Measurements from ENCODE around the gene THAP6.

Gene THAP6

GRCh38 chr4:75561789-75562188 lies 47.5 kb downstream of the THAP6 start:
- TF ChIP-seq CTCF (IDR thresholded peaks at IDR 0.05; ENCODE audit: low read depth, low read length) = no peak
- DNase-seq (ENCODE audit: extremely low read depth, low read depth) = no peak

DNA sequence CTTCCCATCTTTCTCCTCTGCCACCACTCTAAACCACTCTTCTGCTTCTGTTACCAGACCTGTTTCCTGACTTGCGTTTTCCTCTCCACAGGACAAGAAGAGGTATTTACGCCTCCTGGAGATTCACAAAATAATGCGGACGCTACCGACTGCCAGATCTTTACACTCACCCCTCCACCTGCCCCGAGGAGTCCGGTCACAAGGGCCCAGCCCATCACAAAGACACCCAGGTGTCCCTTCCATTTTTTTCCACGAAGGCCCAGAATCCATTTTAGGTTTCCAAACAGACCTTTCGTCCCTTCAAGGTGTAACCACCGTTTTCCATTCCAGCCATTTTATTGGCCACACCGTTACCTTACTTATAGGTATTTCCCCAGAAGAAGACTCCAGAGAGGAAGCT lies 49.8 kb downstream of the THAP6 start:
- TF ChIP-seq CTCF (IDR thresholded peaks at IDR 0.05; ENCODE audit: low read depth, low read length) = no peak
- no peak for DNase-seq (ENCODE audit: extremely low read depth, low read depth)

- no peak for DNase-seq (ENCODE audit: extremely low read depth, low read depth)
- no peak for TF ChIP-seq CTCF (IDR thresholded peaks at IDR 0.05; ENCODE audit: low read depth, low read length)
Observed at GRCh38 chr4:75565481-75565880, 51.2 kb downstream of the THAP6 start.

DNA sequence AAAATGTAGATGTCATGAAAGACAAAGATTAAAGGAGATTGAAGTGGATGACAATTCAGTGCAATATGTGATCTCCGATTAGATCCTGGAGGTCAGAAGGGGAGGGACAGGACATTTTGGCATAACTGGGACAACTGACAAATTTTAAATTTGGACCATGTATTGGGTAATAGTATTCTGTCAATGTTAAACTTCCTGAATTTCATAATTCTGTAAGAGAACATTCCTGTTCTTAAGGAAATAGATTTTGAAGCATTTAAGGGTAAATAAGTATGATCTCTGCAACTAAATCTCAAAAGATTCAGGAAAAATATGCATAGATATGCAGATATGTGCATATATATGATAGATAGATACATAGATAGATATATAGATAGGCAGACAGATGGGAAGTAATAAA lies 52.6 kb downstream of the THAP6 start:
- DNase-seq (ENCODE audit: extremely low read depth, low read depth) = no peak
- no peak for TF ChIP-seq CTCF (IDR thresholded peaks at IDR 0.05; ENCODE audit: low read depth, low read length)

DNA sequence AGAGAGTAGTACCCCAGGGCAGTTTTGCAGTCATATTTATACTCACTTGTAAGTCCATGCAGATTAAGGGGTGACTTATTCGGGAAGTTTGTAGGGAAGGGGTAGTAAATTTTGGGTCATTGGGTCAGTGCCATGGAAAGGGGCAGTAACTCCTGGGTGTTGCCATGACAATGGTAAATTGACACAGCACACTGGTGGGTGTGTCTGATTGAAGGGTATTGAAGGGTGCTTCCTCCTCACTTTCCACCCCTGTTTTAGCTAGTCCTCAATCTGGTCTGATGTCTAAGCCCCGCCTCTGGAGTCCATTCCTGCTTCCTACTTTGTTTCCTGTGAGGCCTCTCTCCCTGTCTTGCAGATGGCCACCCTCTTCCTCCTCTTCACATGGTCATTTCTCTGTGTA lies 53.5 kb downstream of the THAP6 start:
- TF ChIP-seq CTCF (IDR thresholded peaks at IDR 0.05; ENCODE audit: low read depth, low read length) = no peak
- DNase-seq (ENCODE audit: extremely low read depth, low read depth) = no peak

Data from AG09319 (cell line).